Activated naive CD4-positive, alpha-beta T cell treated with anti-CD3 and anti-CD28 coated beads, Interleukin-2, amount 10 ng/mL, durations not matched to agents 7 days and 5 days (primary cell): ENCODE measurements around the gene UNC93B1.

Source experiments
- CTCF ChIA-PET: fragments of 350-600 bp; sonication (Branson Sonifier 250); formaldehyde crosslinking; loops from one replicate; lab custom pipeline; 2021; ENCODE audit warnings: antibody characterized with exemption; lab: Charles Lee
- DNase-seq: peaks from one replicate; pipeline ENCODE4 v3.0.0-alpha.2; 2020
- H3K27ac Mint-ChIP-seq: one replicate; pipeline ENCODE4 v1.8.0; 2021; ENCODE audit warnings: mild to moderate bottlenecking, moderate library complexity, mixed read lengths
- H3K27me3 Mint-ChIP-seq: one replicate; pipeline ENCODE4 v1.8.0; 2021; ENCODE audit warnings: mild to moderate bottlenecking, mixed read lengths
- H3K36me3 Mint-ChIP-seq: one replicate; pipeline ENCODE4 v1.8.0; 2021; ENCODE audit warnings: mixed read lengths
- H3K4me1 Mint-ChIP-seq: one replicate; pipeline ENCODE4 v1.8.0; 2021; ENCODE audit warnings: mixed read lengths
- H3K4me3 Mint-ChIP-seq: one replicate; pipeline ENCODE4 v1.8.0; 2021; ENCODE audit warnings: mild to moderate bottlenecking, moderate library complexity, mixed read lengths
- H3K9me3 Mint-ChIP-seq: one replicate; pipeline ENCODE4 v1.8.0; 2021; ENCODE audit warnings: mixed read lengths

The UNC93B1 gene

GRCh38 chr11:68020575-68020974 is 16.7 kb upstream of the UNC93B1 start:
- Mint-ChIP-seq H3K4me1 (no peaks in the 10 kb centered on the region), H3K27me3 (peaks cover 4% of the 10 kb centered on the region), H3K27ac (no peak overlapping the region), H3K9me3 (no peaks in the 10 kb centered on the region), H3K36me3 (no peaks in the 10 kb centered on the region), H3K4me3 (no peak overlapping the region)
- no peak for DNase-seq
- CTCF ChIA-PET: no interaction called here

- H3K27me3 Mint-ChIP-seq: peaks cover 4% of the 10 kb centered on the region
- no peaks in the 10 kb centered on the region for H3K9me3 Mint-ChIP-seq
- no peaks in the 10 kb centered on the region for H3K36me3 Mint-ChIP-seq
- CTCF ChIA-PET: no interaction called here
- no peak for DNase-seq
- H3K4me3 Mint-ChIP-seq: no peak overlapping the region
- no peaks in the 10 kb centered on the region for H3K4me1 Mint-ChIP-seq
- H3K27ac Mint-ChIP-seq: no peak overlapping the region
Observed at GRCh38 chr11:68019486-68019885, 15.6 kb upstream of the UNC93B1 start.

GRCh38 chr11:68018730-68019190 is 14.9 kb upstream of the UNC93B1 start:
- no peak overlapping the region for H3K27ac Mint-ChIP-seq
- CTCF ChIA-PET: no interaction called here
- no peaks in the 10 kb centered on the region for H3K36me3 Mint-ChIP-seq
- H3K4me1 Mint-ChIP-seq: no peaks in the 10 kb centered on the region
- no peaks in the 10 kb centered on the region for H3K9me3 Mint-ChIP-seq
- H3K27me3 Mint-ChIP-seq: peaks cover 4% of the 10 kb centered on the region
- no peak for DNase-seq
- H3K4me3 Mint-ChIP-seq: no peak overlapping the region

GRCh38 chr11:68017980-68018729 is 14.3 kb upstream of the UNC93B1 start:
- peaks cover 4% of the 10 kb centered on the region for H3K27me3 Mint-ChIP-seq
- no peak for DNase-seq
- H3K36me3 Mint-ChIP-seq: no peaks in the 10 kb centered on the region
- H3K9me3 Mint-ChIP-seq: no peaks in the 10 kb centered on the region
- no peak overlapping the region for H3K27ac Mint-ChIP-seq
- CTCF ChIA-PET: no interaction called here
- no peak overlapping the region for H3K4me3 Mint-ChIP-seq
- no peaks in the 10 kb centered on the region for H3K4me1 Mint-ChIP-seq

- DNase-seq: no peak
- H3K36me3 Mint-ChIP-seq: no peaks in the 10 kb centered on the region
- H3K4me3 Mint-ChIP-seq: no peak overlapping the region
- no peak overlapping the region for H3K27ac Mint-ChIP-seq
- no peaks in the 10 kb centered on the region for H3K4me1 Mint-ChIP-seq
- peaks cover 4% of the 10 kb centered on the region for H3K27me3 Mint-ChIP-seq
- no peaks in the 10 kb centered on the region for H3K9me3 Mint-ChIP-seq
- CTCF ChIA-PET: no interaction called here
Observed at GRCh38 chr11:68016904-68017817, 13.3 kb upstream of the UNC93B1 start.

GRCh38 chr11:68016161-68016903 is 12.4 kb upstream of the UNC93B1 start:
- Mint-ChIP-seq H3K27ac (no peak overlapping the region), H3K9me3 (no peaks in the 10 kb centered on the region), H3K36me3 (no peaks in the 10 kb centered on the region), H3K27me3 (peaks cover 4% of the 10 kb centered on the region), H3K4me1 (no peaks in the 10 kb centered on the region), H3K4me3 (no peak overlapping the region)
- CTCF ChIA-PET: no interaction called here
- no peak for DNase-seq

GRCh38 chr11:68015467-68015866 is 11.6 kb upstream of the UNC93B1 start:
- H3K4me1 Mint-ChIP-seq: no peaks in the 10 kb centered on the region
- CTCF ChIA-PET: no interaction called here
- H3K36me3 Mint-ChIP-seq: no peaks in the 10 kb centered on the region
- no peak overlapping the region for H3K4me3 Mint-ChIP-seq
- no peaks in the 10 kb centered on the region for H3K9me3 Mint-ChIP-seq
- H3K27me3 Mint-ChIP-seq: peaks cover 4% of the 10 kb centered on the region
- no peak for DNase-seq
- no peak overlapping the region for H3K27ac Mint-ChIP-seq

- no peaks in the 10 kb centered on the region for H3K36me3 Mint-ChIP-seq
- peaks cover 9% of the 10 kb centered on the region for H3K27me3 Mint-ChIP-seq
- no peak overlapping the region for H3K27ac Mint-ChIP-seq
- no peak overlapping the region for H3K4me3 Mint-ChIP-seq
- DNase-seq: no peak
- no peaks in the 10 kb centered on the region for H3K9me3 Mint-ChIP-seq
- CTCF ChIA-PET: no interaction called here
- peaks cover 1% of the 10 kb centered on the region for H3K4me1 Mint-ChIP-seq
Observed at GRCh38 chr11:68014947-68015447, 11.1 kb upstream of the UNC93B1 start.

- no peak overlapping the region for H3K4me3 Mint-ChIP-seq
- no peaks in the 10 kb centered on the region for H3K9me3 Mint-ChIP-seq
- no peak for DNase-seq
- CTCF ChIA-PET: interaction anchor here (0.5 kb wide), 1 partner anchor 191 kb away, joined by 4 read pairs; no protein-coding TSS in a partner anchor
- no peak overlapping the region for H3K27ac Mint-ChIP-seq
- H3K4me1 Mint-ChIP-seq: peaks cover 7% of the 10 kb centered on the region
- H3K27me3 Mint-ChIP-seq: peaks cover 10% of the 10 kb centered on the region
- no peaks in the 10 kb centered on the region for H3K36me3 Mint-ChIP-seq
Observed at GRCh38 chr11:68014157-68014946, 10.5 kb upstream of the UNC93B1 start.

- H3K4me1 Mint-ChIP-seq: peaks cover 14% of the 10 kb centered on the region
- no peak overlapping the region for H3K4me3 Mint-ChIP-seq
- H3K27me3 Mint-ChIP-seq: peaks cover 17% of the 10 kb centered on the region
- no peaks in the 10 kb centered on the region for H3K36me3 Mint-ChIP-seq
- H3K9me3 Mint-ChIP-seq: no peaks in the 10 kb centered on the region
- no peak for DNase-seq
- CTCF ChIA-PET: no interaction called here
- no peak overlapping the region for H3K27ac Mint-ChIP-seq
Observed at GRCh38 chr11:68013611-68014156, 9.8 kb upstream of the UNC93B1 start.

GRCh38 chr11:68012843-68013610 is 9.1 kb upstream of the UNC93B1 start:
- CTCF ChIA-PET: no interaction called here
- Mint-ChIP-seq H3K27me3 (peaks cover 18% of the 10 kb centered on the region), H3K27ac (no peak overlapping the region), H3K36me3 (no peaks in the 10 kb centered on the region), H3K4me1 (peaks cover 14% of the 10 kb centered on the region), H3K9me3 (no peaks in the 10 kb centered on the region), H3K4me3 (no peak overlapping the region)
- DNase-seq: no peak

- Mint-ChIP-seq H3K27ac (no peak overlapping the region), H3K9me3 (no peaks in the 10 kb centered on the region), H3K36me3 (no peaks in the 10 kb centered on the region), H3K27me3 (peaks cover 18% of the 10 kb centered on the region), H3K4me3 (no peak overlapping the region), H3K4me1 (peaks cover 14% of the 10 kb centered on the region)
- DNase-seq: no peak
- CTCF ChIA-PET: no interaction called here
Observed at GRCh38 chr11:68012044-68012842, 8.3 kb upstream of the UNC93B1 start.
